ENCODE measurements around the gene FBXW12.

DNA sequence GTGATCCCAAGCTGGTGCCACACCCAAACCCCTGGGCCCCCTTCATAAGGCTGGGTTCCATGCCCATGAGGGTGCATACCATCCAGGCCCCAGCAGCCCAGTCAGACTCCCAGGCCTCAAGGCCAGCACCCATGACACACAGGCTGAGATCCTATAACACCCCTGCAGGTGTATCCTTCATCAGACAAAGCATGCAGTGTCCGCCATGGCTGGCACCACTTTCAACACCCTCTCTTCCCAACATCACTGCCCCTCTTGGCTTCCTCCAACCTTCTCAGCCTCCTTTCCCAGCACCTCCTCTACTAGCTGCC is 64.4 kb downstream of the FBXW12 start:
- TF ChIP-seq TAF1 (IDR thresholded peaks at IDR 0.05; ENCODE audit: borderline replicate concordance, insufficient read depth, low read length), result no peak
- no peak for TF ChIP-seq POLR2AphosphoS5 (IDR thresholded peaks at IDR 0.05; ENCODE audit: low read depth, low read length)
- TF ChIP-seq, protein P1, sequence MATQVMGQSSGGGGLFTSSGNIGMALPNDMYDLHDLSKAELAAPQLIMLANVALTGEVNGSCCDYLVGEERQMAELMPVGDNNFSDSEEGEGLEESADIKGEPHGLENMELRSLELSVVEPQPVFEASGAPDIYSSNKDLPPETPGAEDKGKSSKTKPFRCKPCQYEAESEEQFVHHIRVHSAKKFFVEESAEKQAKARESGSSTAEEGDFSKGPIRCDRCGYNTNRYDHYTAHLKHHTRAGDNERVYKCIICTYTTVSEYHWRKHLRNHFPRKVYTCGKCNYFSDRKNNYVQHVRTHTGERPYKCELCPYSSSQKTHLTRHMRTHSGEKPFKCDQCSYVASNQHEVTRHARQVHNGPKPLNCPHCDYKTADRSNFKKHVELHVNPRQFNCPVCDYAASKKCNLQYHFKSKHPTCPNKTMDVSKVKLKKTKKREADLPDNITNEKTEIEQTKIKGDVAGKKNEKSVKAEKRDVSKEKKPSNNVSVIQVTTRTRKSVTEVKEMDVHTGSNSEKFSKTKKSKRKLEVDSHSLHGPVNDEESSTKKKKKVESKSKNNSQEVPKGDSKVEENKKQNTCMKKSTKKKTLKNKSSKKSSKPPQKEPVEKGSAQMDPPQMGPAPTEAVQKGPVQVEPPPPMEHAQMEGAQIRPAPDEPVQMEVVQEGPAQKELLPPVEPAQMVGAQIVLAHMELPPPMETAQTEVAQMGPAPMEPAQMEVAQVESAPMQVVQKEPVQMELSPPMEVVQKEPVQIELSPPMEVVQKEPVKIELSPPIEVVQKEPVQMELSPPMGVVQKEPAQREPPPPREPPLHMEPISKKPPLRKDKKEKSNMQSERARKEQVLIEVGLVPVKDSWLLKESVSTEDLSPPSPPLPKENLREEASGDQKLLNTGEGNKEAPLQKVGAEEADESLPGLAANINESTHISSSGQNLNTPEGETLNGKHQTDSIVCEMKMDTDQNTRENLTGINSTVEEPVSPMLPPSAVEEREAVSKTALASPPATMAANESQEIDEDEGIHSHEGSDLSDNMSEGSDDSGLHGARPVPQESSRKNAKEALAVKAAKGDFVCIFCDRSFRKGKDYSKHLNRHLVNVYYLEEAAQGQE (IDR thresholded peaks at IDR 0.05; ENCODE audit: insufficient read depth in 1 of 2, low read depth in 2 of 2, low read length in 2 of 2), result no peak
